Ovary (tissue), 3 donors: ENCODE measurements around the gene GTPBP2.

Experiments used
- EP300 ChIP-seq: sonication (generic); formaldehyde crosslinking; IDR thresholded peaks from one replicate; pipeline ENCODE4 v1.6.1; 2017; ENCODE audit warnings: antibody characterized with exemption
- TF ChIP-seq, protein P1 (sequence below), 3 donors: fragments of 450-650 bp in 2 of 3; fragments of 200-600 bp in 1 of 3; IDR thresholded peaks; one replicate each; pipeline versions ENCODE4 v1.5.1 to v1.8.0; 2016 to 2022; ENCODE audit warnings: antibody characterized with exemption in 3 of 3, mild to moderate bottlenecking in 1 of 3
- donor health status: DM: no; HTN: no; CAD: no.

DNA sequence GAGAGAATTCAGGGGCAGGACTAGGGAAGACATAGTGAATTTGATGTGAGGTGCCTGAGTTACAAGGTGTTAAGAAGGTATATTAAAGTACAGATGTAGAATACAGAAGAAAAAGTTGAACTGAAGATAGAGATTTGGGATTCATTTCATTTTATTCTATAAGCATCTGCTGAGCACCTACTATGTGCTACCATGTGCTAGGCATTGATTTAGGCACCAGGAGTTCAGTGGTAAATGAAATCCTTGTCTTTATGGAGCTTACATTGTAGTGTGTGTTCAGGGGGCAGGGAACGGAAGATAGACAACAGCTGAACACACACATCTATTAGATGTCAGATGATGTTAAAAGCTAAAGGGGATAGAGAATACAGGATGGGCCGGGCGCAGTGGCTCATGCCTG, 18.5 kb upstream of the GTPBP2 start:
- TF ChIP-seq EP300, result no peak
- TF ChIP-seq, protein P1, sequence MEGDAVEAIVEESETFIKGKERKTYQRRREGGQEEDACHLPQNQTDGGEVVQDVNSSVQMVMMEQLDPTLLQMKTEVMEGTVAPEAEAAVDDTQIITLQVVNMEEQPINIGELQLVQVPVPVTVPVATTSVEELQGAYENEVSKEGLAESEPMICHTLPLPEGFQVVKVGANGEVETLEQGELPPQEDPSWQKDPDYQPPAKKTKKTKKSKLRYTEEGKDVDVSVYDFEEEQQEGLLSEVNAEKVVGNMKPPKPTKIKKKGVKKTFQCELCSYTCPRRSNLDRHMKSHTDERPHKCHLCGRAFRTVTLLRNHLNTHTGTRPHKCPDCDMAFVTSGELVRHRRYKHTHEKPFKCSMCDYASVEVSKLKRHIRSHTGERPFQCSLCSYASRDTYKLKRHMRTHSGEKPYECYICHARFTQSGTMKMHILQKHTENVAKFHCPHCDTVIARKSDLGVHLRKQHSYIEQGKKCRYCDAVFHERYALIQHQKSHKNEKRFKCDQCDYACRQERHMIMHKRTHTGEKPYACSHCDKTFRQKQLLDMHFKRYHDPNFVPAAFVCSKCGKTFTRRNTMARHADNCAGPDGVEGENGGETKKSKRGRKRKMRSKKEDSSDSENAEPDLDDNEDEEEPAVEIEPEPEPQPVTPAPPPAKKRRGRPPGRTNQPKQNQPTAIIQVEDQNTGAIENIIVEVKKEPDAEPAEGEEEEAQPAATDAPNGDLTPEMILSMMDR (IDR thresholded peaks at IDR 0.05), result no peak
